Activated CD4-positive, alpha-beta T cell treated with anti-CD3 and anti-CD28 coated beads, Interleukin-2, amount 50 U/mL, for 4 hours (primary cell): ENCODE data around the gene HNRNPM.

Experiments used
- DNase-seq, 2 experiments: peaks; one replicate each; pipeline ENCODE4 v3.0.0-alpha.2; 2020

The HNRNPM gene

GRCh38 chr19:8461376-8461775 lies 16.6 kb downstream of the HNRNPM start:
- no peak for DNase-seq

- no peak for DNase-seq
Measured at GRCh38 chr19:8461891-8462290, 17.1 kb downstream of the HNRNPM start.

GRCh38 chr19:8462571-8462970 lies 17.8 kb downstream of the HNRNPM start:
- DNase-seq, result no peak

GRCh38 chr19:8463365-8463764 lies 18.6 kb downstream of the HNRNPM start:
- DNase-seq, result no peak

- no peak for DNase-seq
Measured at GRCh38 chr19:8466018-8466417, 21.2 kb downstream of the HNRNPM start.

GRCh38 chr19:8468124-8468523 lies 23.3 kb downstream of the HNRNPM start:
- no peak for DNase-seq

- DNase-seq, result no peak
Measured at GRCh38 chr19:8468761-8469373, 24.1 kb downstream of the HNRNPM start.

- DNase-seq, result no peak
Measured at GRCh38 chr19:8469613-8470368, 25.0 kb downstream of the HNRNPM start.

GRCh38 chr19:8473648-8474476 lies 29.1 kb downstream of the HNRNPM start:
- DNase-seq, result no peak

GRCh38 chr19:8475005-8475404 lies 30.2 kb downstream of the HNRNPM start:
- DNase-seq, result no peak

- DNase-seq, result no peak
Measured at GRCh38 chr19:8476524-8476923, 31.7 kb downstream of the HNRNPM start.

- no peak for DNase-seq
Measured at GRCh38 chr19:8477889-8478288, 33.1 kb downstream of the HNRNPM start.

- no peak for DNase-seq
Measured at GRCh38 chr19:8478598-8478997, 33.8 kb downstream of the HNRNPM start.

GRCh38 chr19:8481201-8481600 lies 36.4 kb downstream of the HNRNPM start:
- DNase-seq, result no peak

- no peak for DNase-seq
Measured at GRCh38 chr19:8481616-8482015, 36.8 kb downstream of the HNRNPM start.

- DNase-seq, result no peak
Measured at GRCh38 chr19:8482696-8483095, 37.9 kb downstream of the HNRNPM start.

- DNase-seq, result no peak
Measured at GRCh38 chr19:8483165-8483564, 38.4 kb downstream of the HNRNPM start.

GRCh38 chr19:8484331-8484894 lies 39.6 kb downstream of the HNRNPM start:
- DNase-seq, result no peak

GRCh38 chr19:8485561-8486371 lies 41.0 kb downstream of the HNRNPM start:
- no peak for DNase-seq

- no peak for DNase-seq
Measured at GRCh38 chr19:8486661-8487136, 41.9 kb downstream of the HNRNPM start.

- peak; percentile 36 to 47 for DNase-seq
Measured at GRCh38 chr19:8487137-8487851, 42.5 kb downstream of the HNRNPM start.

GRCh38 chr19:8488365-8488764 lies 43.6 kb downstream of the HNRNPM start:
- no peak for DNase-seq
